ENCODE data around the gene LMOD1. TPM values are rescaled to one million over a fixed set of nuclear protein-coding genes. Genes with fewer than 3 reads are reported as not detected.

Gene LMOD1
- polyA plus RNA-seq, 1 of the 3 experiments (the other 2 are of a cell fraction) = 2.7 TPM

DNA sequence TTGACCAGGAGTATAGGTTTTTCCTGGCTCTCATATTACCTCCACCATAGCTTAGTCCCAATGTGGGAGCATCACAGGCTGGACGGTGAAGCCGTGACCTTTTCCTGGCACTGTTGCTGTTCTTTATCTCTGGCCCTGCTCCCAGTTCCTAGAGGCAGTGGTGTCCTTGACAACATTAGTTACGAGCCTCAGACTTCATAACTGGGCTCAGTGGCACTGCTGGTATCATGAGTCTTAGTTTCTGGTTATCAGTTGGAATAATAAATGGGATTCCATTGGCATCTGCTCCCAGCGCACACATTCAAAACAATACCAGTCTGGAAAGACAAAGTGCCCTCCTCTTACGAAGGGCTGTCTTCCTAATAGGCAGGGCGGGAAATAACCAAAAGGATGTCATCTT lies 44.1 kb upstream of the LMOD1 start (continued):
- TF ChIP-seq, protein P1, sequence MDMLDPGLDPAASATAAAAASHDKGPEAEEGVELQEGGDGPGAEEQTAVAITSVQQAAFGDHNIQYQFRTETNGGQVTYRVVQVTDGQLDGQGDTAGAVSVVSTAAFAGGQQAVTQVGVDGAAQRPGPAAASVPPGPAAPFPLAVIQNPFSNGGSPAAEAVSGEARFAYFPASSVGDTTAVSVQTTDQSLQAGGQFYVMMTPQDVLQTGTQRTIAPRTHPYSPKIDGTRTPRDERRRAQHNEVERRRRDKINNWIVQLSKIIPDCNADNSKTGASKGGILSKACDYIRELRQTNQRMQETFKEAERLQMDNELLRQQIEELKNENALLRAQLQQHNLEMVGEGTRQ (IDR thresholded peaks at IDR 0.05; ENCODE audit: borderline replicate concordance, low read depth, low read length) = no peak

GRCh38 chr1:201989354-201990128 lies 43.2 kb upstream of the LMOD1 start:
- Histone ChIP-seq H4K20me1 (ENCODE audit: insufficient read depth) (peaks cover 18% of the 10 kb centered on the region), H3K27ac (ENCODE audit: low read depth in 2 of 2, low read length in 1 of 2) (no peak overlapping the region), H3K9me2 (no peaks in the 10 kb centered on the region), H3F3A (replicated peaks; ENCODE audit: insufficient read depth) (peaks cover 7% of the 10 kb centered on the region), H3K27me3 (ENCODE audit: insufficient read depth) (no peaks in the 10 kb centered on the region), H3K4me2 (no peak overlapping the region), H2AFZ (ENCODE audit: low read depth) (no peak overlapping the region), H3K36me3 (replicated peaks in 1 of 2; ENCODE audit: control insufficient read depth in 1 of 2, insufficient read depth in 2 of 2, low read length in 1 of 2) (peaks cover 37 to 39% of the 10 kb centered on the region in 2 experiments), H3K4me3 (ENCODE audit: low read depth in 2 of 2, low read length in 1 of 2) (no peak overlapping the region), H3K79me2 (ENCODE audit: insufficient read depth) (peaks cover 41% of the 10 kb centered on the region), H3K4me1 (ENCODE audit: control insufficient read depth in 1 of 2, insufficient read depth in 2 of 2, low read depth in 1 of 2, low read length in 1 of 2) (peaks cover 0 to 7% of the 10 kb centered on the region in 2 experiments; a peak in 1 of 4 replicates), H3K9ac (no peak overlapping the region), H3K9me3 (no peaks in the 10 kb centered on the region)
- TF ChIP-seq FOSL2 (IDR thresholded peaks at IDR 0.05; ENCODE audit: borderline replicate concordance, low read depth) (no peak), FOXM1 (IDR thresholded peaks at IDR 0.05; ENCODE audit: low read depth) (no peak), ELF1 (IDR thresholded peaks at IDR 0.05) (no peak), JUND (IDR thresholded peaks at IDR 0.05) (no peak), MEF2A (IDR thresholded peaks at IDR 0.05; ENCODE audit: borderline replicate concordance, low read depth) (no peak), ZBTB33 (IDR thresholded peaks at IDR 0.05; ENCODE audit: borderline replicate concordance, low read depth) (no peak), USF1 (IDR thresholded peaks at IDR 0.05; ENCODE audit: borderline replicate concordance, low read depth) (no peak), RFX5 (IDR thresholded peaks at IDR 0.05; ENCODE audit: low read length) (no peak), MXI1 (IDR thresholded peaks at IDR 0.05; ENCODE audit: low read depth, low read length) (no peak), NFIC (IDR thresholded peaks at IDR 0.05; ENCODE audit: borderline replicate concordance) (no peak), SMC3 (IDR thresholded peaks at IDR 0.05; ENCODE audit: low read depth, low read length) (no peak), IRF3 (IDR thresholded peaks at IDR 0.05; ENCODE audit: low read depth, low read length) (no peak), NRF1 (IDR thresholded peaks at IDR 0.05; ENCODE audit: low read depth, low read length) (no peak), RAD21 (IDR thresholded peaks at IDR 0.05; ENCODE audit: low read length) (no peak)
- POLR2A ChIA-PET = no interaction called here
- DNase-seq = no peak
- CTCF ChIA-PET = interaction anchor here (0.9 to 9.6 kb wide), 7 partner anchors 10 to 146 kb away, joined by 3 to 58 read pairs (median 5); partner anchors contain the start of genes ELF3 and GPR37L1
- WGBS (ENCODE audit: low lambda C conversion rate) = over 99% methylated on average over 10 of the region's 10 CpGs
